SHP77 (cell line): ENCODE results near the gene CPT1B.

Source experiments
- DNase-seq, 2 experiments: peaks; one replicate each; lab custom pipeline; 2025; lab: John Stamatoyannopoulos, UW

Gene CPT1B

DNA sequence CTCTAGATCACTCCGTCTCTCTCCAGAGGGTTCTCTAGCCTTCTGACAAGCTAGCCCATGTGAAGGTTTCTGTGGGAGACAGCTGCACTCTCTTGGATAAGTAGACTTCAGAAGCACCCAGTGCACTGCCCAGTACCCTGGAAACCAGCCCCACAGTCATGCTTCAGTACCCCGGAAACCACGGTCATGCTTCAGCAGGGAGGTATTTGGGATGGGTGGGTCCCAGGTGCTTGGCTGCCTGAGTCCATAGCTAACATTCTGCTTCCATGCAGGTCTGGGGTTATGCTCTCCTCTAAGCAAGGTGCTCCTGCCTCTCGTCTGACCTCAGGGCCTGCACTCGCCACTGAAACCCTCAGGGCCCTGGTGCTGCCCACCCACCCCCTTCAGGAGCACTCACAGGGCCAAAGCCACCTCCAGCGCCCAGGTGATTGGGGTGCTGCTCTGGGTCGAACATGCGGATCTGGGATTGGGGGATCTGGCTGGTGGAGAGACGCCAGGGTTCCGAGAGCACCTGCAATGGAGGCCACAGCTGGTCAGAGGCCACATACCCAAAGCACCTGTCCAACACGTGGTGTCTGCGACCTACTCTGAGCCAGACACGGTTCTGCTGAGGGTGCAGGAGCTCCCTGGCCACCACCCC, 8.2 kb downstream of the CPT1B start:
- no peak for DNase-seq

DNA sequence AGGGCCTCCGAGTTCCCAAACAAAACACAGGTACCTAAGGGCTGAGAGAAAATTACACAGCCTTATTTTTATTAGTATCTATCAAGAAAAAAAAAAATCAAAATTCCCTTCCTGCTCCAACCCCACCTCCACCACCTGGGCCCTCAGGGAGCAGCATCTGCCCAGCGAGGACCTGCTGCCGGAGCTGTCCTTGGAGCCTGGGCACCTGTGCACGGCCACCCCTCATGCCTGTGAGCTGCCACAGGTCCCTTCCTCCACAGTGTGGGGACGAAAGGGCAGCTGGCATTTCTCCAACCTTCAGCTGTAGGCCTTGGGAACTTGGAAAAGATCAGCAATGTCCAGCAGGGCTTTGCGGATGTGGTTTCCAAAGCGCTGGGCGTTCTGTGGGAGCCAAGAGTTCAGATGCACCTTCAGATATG, 9.2 kb downstream of the CPT1B start:
- DNase-seq: no peak

DNA sequence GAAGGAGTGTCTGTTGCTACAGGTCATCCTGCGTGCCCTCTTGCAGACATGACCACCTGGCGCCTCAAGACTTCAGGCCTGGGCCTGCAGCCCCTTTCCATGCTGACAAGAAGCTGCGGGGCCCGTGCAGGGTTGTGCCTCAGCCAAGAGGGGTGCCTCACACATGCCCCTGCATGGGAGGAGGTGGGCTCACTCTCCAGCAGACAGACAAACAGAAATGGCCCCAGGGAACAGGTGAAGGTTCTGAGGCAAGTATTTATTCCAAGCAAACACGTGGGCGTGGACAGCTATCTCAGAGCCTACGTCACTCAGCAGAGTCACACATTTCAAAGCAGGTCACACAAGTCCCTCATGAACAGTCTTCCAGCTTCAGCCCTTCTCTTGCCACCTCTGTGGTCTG, 9.6 kb downstream of the CPT1B start:
- DNase-seq: peak; percentile 12 to 36

DNA sequence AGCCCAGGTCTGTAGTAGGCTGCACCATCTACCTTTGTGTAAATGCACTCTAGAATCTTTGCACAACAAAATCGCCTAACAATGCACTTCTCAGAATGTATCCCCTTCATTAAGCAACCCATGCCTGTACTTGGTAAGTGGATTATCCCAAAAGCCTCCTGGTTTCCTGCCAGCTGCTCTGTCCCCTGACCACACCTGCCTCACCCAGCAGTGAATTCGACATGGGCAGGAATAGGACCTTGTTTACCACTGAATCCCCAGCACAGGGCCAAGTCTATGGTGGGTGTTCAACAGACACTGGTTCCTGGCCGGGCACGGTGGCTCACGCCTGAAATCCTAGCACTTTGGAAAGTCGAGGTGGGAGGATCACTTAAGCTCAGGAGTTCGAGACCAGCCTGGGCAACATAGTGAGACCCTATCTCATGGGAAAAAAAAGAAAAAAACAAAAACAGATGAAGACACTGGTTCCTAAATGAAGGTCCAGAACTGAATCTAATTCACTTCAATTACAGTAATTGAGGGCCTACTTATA, 10.4 kb downstream of the CPT1B start:
- no peak for DNase-seq

DNA sequence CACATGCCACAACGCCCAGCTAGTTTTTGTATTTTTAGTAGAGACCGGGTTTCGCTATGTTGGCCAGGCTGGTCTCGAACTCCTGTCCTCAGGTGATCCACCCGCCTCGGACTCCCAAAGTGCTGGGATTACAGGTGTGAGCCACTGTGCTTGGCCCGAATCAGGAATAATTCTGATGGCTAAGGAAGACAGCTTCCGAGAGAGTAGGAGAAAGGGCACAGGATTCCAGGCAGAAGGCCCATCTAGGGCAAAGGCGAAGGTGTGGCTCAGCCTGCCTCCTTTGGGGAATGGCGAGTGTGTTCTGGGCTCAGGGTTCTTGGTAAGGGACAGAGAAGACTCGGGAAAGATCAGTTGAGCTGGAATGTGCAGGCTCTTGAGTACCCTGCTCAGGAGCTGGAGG, 13.9 kb downstream of the CPT1B start:
- DNase-seq: no peak

DNA sequence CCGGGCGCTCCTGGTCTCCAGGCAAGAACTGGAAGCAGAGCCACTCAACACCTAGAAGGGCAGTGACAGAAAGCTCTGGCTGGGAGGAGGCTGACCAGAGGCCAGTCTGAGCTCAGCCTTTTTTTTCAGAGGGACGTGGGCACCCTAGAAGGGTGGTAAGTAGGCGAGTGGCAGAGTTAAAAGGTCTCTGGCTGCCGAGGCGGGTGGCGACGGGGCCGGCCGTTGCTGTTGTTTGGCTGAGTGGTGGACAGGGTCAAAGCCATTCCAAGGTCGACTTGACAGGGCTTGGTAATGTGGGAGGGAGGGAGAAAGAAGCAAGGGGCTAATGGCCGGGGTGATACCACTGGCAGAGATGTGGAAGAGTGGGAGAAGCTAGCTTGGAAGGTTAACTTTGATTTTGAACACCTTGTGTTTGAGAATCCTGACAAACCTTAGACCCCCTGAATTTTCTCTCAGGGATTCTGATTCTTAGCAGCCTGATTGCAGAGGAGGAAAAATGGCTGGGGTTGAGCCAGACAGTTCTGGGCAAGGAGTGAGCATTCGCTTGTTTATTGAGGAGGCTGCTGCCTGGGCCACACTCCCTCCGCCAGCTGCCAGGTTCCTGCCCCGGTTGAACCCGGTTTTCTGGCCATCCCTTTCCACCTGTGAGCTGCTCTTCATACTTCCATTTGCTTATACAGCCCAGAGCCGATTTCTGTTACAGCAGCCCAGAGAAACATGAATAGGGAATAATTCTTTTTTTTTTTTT, 14.6 kb downstream of the CPT1B start:
- no peak for DNase-seq

DNA sequence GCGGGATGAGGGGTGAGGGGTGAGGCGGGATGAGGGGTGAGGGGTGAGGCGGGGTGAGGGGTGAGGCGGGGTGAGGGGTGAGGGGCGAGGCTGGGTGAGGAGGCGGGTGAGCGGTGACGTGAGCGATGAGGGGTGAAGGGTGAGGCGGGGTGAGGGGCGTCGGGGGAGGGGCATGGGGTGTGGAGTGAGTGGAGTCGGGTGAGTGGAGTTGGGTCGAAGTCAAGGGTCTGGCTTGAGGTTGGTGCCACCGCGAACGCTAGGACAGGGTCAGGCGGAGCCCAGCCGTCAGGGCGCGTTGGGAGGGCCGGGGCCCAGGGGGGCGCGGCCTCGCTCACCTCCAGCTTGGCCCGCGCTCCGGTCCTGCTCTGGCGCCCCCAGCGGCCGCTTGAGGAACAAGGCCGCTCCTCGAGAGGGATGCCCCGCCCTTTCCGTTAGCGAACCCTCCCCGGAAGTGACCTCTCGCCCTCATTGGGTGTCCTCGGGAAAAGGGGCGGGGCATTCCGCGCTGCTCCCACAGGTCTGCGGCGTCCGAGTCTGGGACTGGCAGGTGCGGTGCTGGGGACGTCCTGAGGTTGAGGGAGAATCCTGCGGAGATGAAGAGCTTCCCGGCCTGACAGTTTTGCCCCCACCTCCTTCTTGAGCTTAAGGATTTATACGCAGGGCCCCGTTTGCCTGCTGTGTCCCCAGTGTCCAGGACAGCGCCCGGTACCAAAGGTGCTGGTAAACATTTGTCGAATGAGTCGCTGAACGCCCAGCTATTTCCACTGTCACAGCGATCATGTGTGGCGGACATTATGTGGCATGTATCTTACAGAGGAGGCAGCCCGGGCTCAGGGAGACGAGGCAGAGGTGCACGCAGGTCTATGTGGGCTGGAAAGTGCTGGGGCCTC, 15.5 kb downstream of the CPT1B start, which contains the start of gene SYCE3:
Gene SYCE3 (minus strand): TSS at position 397 of the 890 bp plus-strand sequence. CDS start 6,514 bp downstream, outside the sequence.
- peak; percentile 96 to 98 for DNase-seq

DNA sequence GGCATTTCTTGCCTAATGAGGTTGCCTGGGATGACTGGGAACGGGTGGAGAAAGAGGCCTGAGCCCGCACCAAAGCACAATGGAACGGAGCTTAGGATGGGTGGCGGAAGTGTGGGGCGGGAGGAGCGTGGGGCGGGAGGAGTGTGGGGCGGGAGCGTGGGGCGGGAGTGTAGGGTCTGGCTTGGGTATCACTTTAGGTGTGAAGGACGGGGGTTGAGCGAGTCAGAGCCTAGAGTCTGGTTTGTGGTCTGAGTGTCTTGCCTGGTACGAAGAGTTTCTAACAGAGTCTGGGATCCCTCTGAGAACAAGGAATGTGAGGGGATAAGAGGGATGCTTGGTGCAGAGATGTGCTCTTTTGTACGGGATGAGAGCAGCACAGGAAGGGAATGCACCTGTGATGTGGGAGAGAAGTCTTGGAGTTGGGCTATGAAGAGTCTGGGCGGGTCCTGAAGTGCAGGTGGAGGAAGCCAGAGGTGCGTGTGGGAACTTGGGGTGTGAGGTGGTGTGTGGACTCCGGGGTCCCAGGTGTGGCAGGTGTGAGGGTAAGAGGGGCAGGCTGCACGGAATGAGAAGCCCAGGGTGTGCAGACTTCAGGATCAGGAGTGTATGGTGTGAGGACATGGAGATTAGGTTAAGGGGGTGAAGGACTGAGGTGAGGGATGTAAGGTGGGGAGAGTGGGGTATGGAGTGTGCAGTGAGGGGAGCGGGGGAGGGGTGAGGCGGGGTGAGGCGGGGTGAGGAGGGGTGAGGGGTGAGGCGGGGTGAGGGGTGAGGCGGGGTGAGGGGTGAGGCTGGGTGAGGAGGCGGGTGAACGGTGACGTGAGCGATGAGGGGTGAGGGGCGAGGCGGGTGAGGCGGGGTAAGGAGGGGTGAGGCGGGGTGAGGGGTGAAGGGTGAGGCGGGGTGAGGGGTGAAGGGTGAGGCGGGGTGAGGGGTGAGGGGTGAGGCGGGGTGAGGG, 16.5 kb downstream of the CPT1B start:
- no peak for DNase-seq

DNA sequence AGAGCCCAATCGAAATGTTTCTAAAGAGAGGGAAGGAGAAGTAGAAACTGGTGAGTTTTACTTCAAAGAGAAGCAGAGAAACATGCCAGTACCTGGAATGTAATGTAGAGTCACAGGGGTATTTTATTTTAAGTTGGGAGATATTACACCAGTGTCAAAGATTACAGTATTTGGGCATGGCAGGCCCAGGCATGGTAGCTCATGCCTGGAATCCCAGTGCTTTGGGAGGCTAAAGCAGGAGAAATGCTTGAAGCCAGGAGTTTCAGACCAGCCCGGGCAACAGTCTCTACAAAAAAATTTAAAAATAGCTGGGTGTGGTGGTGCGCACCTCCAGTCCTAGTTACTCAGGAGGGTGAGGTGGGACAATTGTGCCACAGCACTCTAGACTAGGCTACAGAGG, 18.2 kb downstream of the CPT1B start:
- DNase-seq: no peak

DNA sequence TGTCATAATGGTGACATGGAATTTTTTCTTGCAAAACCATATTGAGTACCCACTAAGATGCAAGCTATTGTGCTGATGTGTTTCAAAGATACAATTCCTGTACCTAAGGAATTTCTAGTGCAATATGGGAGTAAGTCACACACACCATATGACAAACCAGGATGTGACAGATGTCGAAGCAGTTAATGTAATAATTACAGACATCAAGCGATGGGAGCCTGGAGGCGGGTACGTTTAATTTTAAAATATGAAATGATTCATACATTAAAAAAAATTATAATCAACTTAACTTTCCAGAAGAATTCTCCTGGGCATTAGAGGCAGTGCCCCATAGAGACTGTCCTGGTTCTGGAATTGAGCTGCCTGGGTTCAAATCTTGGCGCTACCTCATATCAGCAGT, 21.5 kb downstream of the CPT1B start:
- no peak for DNase-seq

DNA sequence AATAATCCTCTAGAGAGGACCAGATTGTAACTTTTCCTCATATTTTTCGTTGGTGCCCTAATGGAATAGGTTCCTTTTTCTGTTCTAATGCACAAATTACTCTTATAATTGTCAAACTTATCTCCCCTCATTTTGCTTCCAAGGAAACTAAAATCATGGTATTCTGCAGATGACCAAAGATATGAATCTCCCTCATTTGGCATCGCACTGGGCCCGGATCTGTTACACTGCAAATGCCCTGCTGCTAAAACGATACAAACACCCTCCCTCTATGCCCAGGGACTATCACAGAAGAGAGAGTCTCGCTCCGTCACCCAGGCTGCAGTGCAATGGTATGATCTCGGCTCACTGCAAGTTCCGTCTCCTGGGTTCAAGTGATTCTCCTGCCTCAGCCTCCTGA, 24.9 kb downstream of the CPT1B start:
- DNase-seq: no peak

DNA sequence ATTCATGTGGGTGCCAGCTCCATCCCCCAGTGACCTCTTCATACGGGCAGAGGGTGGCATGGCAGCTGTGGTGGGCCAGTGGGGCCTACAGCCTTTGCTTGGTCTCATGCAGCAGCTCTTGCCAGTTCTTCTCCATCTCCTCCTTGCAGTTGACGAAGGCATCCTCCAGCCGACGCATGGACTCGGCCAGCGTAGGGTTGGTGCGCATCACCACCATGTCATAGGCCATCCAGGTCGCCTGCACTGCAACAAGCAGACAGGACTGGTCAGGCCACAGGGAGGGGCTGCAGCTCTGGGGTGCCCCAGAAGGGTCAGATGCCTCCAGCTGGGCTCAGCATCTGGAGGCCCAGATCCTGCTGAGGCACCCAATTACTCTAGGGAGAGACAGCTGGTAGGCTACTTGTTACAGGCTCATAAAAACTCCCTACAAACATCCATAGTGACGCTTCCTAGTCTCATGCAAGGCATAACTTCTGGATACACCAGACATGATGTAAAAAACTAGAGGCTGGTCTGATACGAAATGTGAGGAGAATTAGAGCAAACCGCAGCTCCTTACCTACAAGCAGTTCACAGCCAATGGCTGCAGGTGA, 27.0 kb downstream of the CPT1B start:
- no peak for DNase-seq

DNA sequence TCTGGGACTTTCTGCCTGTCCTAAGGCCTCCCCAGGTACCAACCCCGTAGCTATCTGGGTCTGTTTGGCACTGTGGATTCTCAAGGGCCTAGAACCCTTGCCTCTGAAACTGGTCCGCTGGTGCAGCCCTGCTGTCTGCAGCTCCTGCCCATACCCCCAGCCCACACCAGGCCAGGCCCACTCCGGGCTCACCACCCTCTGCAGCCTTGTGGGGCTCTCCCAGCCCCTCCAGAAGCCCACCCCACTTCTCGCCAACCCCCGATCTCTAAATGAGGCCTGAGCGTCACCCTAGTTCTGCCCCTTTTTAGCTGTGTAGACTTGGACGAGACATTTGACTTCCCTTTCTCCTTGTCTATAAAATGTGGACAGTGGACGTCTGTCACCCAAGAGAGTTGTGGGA, 27.8 kb downstream of the CPT1B start:
- no peak for DNase-seq

DNA sequence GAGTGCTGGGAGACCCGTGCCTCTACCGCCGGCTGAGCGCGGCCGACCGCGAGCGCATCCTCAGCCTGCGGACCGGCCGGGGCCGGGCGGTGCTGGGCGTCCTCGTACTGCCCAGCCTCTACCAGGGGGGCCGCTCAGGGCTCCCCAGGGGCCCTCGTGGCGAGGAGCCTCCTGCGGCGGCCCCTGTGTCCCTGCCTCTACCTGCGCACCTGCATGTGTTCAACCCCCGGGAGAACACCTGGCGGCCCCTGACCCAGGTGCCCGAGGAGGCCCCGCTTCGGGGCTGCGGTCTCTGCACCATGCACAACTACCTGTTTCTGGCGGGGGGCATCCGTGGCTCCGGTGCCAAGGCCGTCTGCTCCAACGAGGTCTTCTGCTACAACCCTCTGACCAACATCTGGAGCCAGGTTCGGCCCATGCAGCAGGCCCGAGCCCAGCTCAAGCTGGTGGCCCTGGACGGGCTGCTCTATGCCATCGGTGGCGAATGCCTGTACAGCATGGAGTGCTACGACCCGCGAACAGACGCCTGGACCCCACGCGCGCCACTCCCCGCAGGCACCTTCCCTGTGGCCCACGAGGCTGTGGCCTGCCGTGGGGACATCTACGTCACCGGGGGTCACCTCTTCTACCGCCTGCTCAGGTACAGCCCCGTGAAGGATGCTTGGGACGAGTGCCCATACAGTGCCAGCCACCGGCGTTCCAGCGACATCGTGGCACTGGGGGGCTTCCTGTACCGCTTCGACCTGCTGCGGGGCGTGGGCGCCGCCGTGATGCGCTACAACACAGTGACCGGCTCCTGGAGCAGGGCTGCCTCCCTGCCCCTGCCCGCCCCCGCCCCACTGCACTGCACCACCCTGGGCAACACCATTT, 29.1 kb downstream of the CPT1B start:
- DNase-seq: no peak

DNA sequence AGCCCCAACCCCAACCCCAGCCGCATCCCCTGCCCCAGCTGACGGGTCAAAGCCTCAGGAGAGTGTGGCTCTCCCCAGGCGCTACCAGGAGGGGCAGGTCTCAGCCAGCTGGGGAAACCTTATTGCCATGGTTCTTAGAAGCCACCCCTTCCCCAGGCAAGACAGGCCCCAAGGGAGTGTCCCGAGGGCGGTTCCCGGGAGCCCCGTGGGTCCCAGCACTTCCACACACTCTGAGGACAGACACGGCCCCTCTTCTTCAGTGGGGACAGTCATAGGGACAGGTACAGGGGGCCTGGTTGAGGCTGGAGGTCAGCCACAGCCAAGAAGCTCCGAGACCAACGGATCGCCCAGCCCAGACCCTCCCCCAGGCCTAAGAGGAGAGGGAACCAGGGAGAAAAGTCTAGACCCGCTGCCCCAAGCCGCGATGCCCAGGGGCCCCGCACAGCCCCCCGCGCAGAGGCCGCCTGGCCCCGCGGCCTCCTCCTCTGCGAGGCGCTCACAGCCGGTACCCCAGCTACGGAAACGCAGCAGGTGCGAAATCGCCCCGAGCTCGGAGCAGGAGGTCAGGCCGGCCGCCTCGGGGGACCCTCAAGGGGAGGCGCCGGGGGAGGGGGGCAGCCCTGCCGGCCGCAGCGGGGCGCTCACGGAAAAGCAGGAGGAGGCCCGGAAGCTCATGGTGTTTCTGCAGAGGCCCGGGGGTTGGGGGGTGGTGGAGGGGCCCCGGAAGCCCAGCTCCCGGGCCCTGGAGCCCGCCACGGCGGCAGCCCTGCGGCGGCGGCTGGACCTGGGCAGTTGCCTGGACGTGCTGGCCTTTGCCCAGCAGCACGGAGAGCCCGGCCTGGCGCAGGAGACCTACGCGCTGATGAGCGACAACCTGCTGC, 29.9 kb downstream of the CPT1B start:
- DNase-seq: no peak

DNA sequence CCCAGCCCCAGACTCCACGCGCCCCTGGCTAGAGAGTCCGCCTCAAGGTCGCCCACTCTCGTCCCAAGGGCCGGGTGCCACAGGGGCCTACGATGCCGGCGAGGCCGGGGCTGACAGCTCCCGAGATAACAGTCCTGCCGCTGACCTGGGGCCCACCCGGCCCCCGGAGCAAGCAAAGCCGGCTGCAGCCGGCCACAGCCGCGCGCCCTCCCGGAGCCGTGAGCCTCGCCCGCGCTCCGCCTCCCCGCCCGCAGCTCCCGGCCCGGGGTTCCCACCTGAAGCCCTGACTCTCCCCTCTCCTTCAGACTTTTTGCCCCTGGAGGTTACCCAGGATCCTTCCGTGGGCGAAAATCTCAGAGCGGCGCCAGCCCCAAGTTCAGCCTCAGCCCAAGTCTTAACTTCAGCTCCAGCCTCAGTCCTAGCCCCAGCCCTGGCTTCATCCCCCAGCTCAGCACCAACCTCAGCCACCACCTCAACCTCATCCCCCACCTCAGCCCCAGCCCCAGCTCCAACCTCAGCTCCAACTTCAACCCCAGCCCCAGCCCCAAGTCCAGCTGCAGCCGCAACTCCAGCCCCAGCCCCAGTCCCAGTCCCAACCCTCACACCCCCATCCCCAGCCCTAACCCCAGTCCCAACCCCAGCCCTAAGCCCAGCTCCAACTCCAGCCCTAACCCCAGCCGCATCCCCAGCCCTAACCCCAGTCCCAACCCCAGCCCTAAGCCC, 30.8 kb downstream of the CPT1B start:
- no peak for DNase-seq

DNA sequence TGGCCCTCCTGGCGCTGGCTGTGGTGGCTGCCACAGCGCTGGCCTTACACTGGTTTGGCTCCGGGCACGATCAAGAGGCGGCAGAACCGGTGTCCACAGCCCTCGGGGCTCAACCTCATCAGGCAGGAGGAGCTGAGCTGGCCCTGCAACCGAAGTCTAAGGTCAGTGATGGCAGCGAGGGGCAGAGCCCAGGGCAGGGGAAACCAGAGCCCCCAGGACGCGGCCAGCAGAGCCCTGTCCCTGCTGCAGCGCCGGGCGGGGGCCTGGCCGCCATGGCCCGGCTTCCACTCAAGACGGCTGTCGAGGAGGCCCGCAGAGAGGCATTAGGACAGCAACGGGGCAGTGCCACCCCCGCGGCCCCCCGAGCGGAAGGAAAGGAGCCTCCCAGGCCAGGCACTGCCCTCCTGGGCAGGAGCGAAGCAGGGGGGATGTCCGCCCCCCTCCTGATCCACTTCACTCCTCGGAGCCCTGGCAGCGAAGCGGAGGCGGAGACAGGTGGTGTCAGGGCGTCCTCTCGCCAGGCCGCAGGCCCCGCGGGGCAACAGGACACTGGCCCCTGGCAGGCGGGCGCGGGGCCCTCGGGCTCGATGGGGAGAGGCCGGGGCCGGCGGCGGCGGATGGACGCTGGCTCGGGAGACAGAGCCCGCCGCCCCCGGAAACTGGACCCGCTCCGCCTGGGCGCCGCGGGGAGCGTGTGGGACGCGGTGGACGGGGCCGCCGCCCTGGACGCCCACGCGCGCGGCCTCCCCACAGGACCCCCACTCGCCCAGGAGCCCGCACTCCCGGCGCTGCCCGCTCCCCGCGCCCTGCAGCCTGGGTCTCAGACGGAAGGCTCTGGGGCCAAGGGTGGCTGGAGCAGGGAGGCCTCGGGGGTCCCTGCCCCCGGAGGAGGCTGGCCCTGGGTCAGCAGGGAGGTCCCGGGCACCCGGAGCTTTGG, 31.6 kb downstream of the CPT1B start:
- no peak for DNase-seq
